Pancreas (tissue), 10 donors: ENCODE results near the gene DMBX1. TPM values are rescaled to one million over a fixed set of nuclear protein-coding genes. Genes with fewer than 3 reads are reported as not detected.

Experiments
- ATAC-seq, 4 donors: fragments of 200-7000 bp; cut with Tn5 transposase; one replicate each; pipeline versions ENCODE4 v1.8.0 to v1.9.1; 2020; ENCODE audit warnings: mild to moderate bottlenecking in 4 of 4, moderate library complexity in 4 of 4
- DNase-seq, 6 donors: peaks; one replicate each; pipeline ENCODE4 v3.0.0-alpha.2; 2020
- FAIRE-seq: peaks from 2 replicates; lab custom pipeline; 2012; peaks lifted over from hg19 to GRCh38; lab: Jason Lieb, UNC
- H3K27ac ChIP-seq, 4 donors: fragments of 200-600 bp; sonication (generic); 1 replicate in 3 of 4; 2 replicates in 1 of 4; pipeline versions ENCODE4 v1.5.0 to v1.8.0; 2020
- H3K27me3 ChIP-seq, 4 donors: fragments of 200-600 bp; one replicate each; pipeline ENCODE4 v1.8.0; 2021
- H3K36me3 ChIP-seq, 3 donors: fragments of 200-600 bp; sonication (generic) in 1 of 3; one replicate each; pipeline versions ENCODE4 v1.5.0 to v1.8.0; 2020 to 2021
- H3K4me1 ChIP-seq, 3 donors: fragments of 200-600 bp; one replicate each; pipeline ENCODE4 v1.8.0; 2021
- H3K4me3 ChIP-seq, 4 donors: fragments of 200-600 bp; sonication (generic) in 2 of 4; one replicate each; pipeline versions ENCODE4 v1.5.0 to v1.8.0; 2020 to 2021
- H3K9me3 ChIP-seq, 4 donors: fragments of 200-600 bp; one replicate each; pipeline ENCODE4 v1.8.0; 2021
- WGBS, 2 donors: extraction: QIAGEN DNeasy Blood & Tissue Kit; methylation state at CpG; one replicate each; pipeline ENCODE4 v1.1.7; 2013; 5-methylcytosine and 5-hydroxymethylcytosine counted together
- intact Hi-C, 3 donors: fragments of 100-400 bp; cut with DNase I; formaldehyde crosslinking; loops; one replicate each; pipeline versions ENCODE4 v1.11.1 to v1.14.2; 2022
- polyA plus RNA-seq, 2 donors: library from polyadenylated mRNA; stranded (reverse); fragments of 200-250 nt; gene quantifications; one replicate each; pipeline ENCODE4 v1.2.3, GENCODE V29; 2013
- total RNA-seq, 6 donors: library from RNA; stranded (reverse); fragmentation: NEBNext Ultra II Directional in 4 of 6; extraction: Animal tissue kit (Norgen Biotek cat#: 25700) in 4 of 6; gene quantifications; one replicate each; pipeline versions ENCODE4 v1.2.1 to v1.2.4, GENCODE V29; 2021 to 2023
- TF ChIP-seq, protein P1 (sequence below), 4 donors: fragments of 200-600 bp; sonication (generic) in 3 of 4; IDR thresholded peaks; one replicate each; pipeline versions ENCODE4 v1.5.0 to v1.8.0; 2021; ENCODE audit warnings: antibody characterized with exemption in 4 of 4
- donor health status: healthy with polysubstance abuse.
- donor health status: DM: no; HTN: no; CAD: no; lungs with moderate emphysema.
- donor health status: DM: no; HTN: no; CAD: no.
- donor health status: control.
- donor health status: control.
- donor health status: Bipolar disorder and iron deficiency.
- donor health status: DM: yes; HTN: yes; CAD: no.
- donor health status: DM: no; HTN: no; CAD: no.
- donor health status: DM: no; HTN: no; CAD: no.
- donor health status: DM: yes; HTN: yes; CAD: no.

Gene DMBX1
- total and polyA plus RNA-seq, 8 donors, result not detected

GRCh38 chr1:46484783-46485490, 4.7 kb upstream of the DMBX1 start:
- peaks cover 0 to 16% (median 0%) of the 10 kb centered on the region in 4 donors for H3K27me3 ChIP-seq
- DNase-seq (no peak), ATAC-seq (no peak), FAIRE-seq (no peak)
- TF ChIP-seq, protein P1, sequence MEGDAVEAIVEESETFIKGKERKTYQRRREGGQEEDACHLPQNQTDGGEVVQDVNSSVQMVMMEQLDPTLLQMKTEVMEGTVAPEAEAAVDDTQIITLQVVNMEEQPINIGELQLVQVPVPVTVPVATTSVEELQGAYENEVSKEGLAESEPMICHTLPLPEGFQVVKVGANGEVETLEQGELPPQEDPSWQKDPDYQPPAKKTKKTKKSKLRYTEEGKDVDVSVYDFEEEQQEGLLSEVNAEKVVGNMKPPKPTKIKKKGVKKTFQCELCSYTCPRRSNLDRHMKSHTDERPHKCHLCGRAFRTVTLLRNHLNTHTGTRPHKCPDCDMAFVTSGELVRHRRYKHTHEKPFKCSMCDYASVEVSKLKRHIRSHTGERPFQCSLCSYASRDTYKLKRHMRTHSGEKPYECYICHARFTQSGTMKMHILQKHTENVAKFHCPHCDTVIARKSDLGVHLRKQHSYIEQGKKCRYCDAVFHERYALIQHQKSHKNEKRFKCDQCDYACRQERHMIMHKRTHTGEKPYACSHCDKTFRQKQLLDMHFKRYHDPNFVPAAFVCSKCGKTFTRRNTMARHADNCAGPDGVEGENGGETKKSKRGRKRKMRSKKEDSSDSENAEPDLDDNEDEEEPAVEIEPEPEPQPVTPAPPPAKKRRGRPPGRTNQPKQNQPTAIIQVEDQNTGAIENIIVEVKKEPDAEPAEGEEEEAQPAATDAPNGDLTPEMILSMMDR (IDR thresholded peaks at IDR 0.05), result no peak
- H3K36me3 ChIP-seq, result no peaks in the 10 kb centered on the region
- intact Hi-C loops, result loop anchor here in 1 of 3 donors (5.0 kb wide), 1 partner anchor 42 kb away; no protein-coding TSS in a partner anchor
- H3K4me3 ChIP-seq, result no peak overlapping the region
- no peaks in the 10 kb centered on the region for H3K9me3 ChIP-seq
- no peak overlapping the region for H3K27ac ChIP-seq
- peaks cover 0 to 4% (median 2%) of the 10 kb centered on the region in 3 donors for H3K4me1 ChIP-seq
- WGBS, 2 donors, result 61 to 69% methylated on average over 14 of the region's 14 CpGs

- intact Hi-C loops, result no loop called here
- Histone ChIP-seq H3K27me3 (peaks cover 0 to 24% (median 2%) of the 10 kb centered on the region in 4 donors), H3K9me3 (no peaks in the 10 kb centered on the region), H3K27ac (no peak overlapping the region), H3K36me3 (no peaks in the 10 kb centered on the region), H3K4me3 (no peak overlapping the region), H3K4me1 (peaks cover 0 to 11% (median 11%) of the 10 kb centered on the region in 3 donors)
- ATAC-seq (no peak), FAIRE-seq (no peak), DNase-seq (no peak)
- WGBS, 2 donors, result 26 to 27% methylated on average over 50 to 58 of the region's 58 CpGs
- TF ChIP-seq, protein P1 (IDR thresholded peaks at IDR 0.05), result no peak
Observed at GRCh38 chr1:46485564-46486431, 3.8 kb upstream of the DMBX1 start.

GRCh38 chr1:46486432-46487015, 3.1 kb upstream of the DMBX1 start:
- WGBS, 2 donors, result 76 to 80% methylated on average over 8 of the region's 8 CpGs
- no peak for FAIRE-seq
- DNase-seq, result no peak
- Histone ChIP-seq H3K9me3 (no peaks in the 10 kb centered on the region), H3K27ac (no peak overlapping the region), H3K36me3 (no peaks in the 10 kb centered on the region), H3K4me3 (no peak overlapping the region), H3K4me1 (peaks cover 0 to 12% (median 11%) of the 10 kb centered on the region in 3 donors), H3K27me3 (peaks cover 0 to 31% (median 3%) of the 10 kb centered on the region in 4 donors)
- no peak for ATAC-seq
- intact Hi-C loops, result no loop called here
- TF ChIP-seq, protein P1 (IDR thresholded peaks at IDR 0.05), result no peak

DNA sequence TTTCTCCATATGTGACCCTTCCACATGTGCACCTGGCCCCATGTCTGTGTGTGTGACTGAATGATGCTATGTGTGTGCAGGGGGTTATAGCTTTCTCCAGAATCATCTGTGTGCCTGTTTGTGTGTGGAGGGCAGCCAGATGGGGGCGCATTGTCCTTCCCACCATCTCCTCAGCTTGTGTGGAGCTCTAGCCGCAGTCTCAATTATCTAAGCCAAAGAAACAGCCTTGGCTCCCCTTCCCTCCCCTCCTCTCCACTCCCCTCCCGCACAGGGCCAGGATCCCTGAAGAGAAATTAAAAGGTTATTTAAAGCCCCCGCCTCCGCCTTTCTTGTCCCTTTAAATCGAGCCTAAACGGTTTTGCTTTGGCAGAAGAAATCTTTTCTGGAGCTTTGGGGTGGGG, 1.8 kb upstream of the DMBX1 start:
- no peak overlapping the region for H3K27ac ChIP-seq

More for the DNA sequence above, 1.8 kb upstream of the DMBX1 start:
- Histone ChIP-seq H3K4me1 (peaks cover 0 to 12% (median 11%) of the 10 kb centered on the region in 3 donors), H3K36me3 (no peaks in the 10 kb centered on the region), H3K9me3 (no peaks in the 10 kb centered on the region), H3K27me3 (peaks cover 0 to 44% (median 3%) of the 10 kb centered on the region in 4 donors), H3K4me3 (no peak overlapping the region)
- DNase-seq (no peak), ATAC-seq (no peak), FAIRE-seq (no peak)
- intact Hi-C loops, result no loop called here
- TF ChIP-seq, protein P1 (IDR thresholded peaks at IDR 0.05), result no peak
- 64% methylated on average over 7 of the region's 7 CpGs for WGBS, 2 donors
